Left hindlimb (tissue), 1 donor: Measurements from ENCODE around the gene H1-8.
A peak's percentile ranks its signal among the peaks of the same experiment; 100 is the strongest.
"Not testable (repeated sequence)": the region's sequence is repeated elsewhere in the genome, so short reads cannot be mapped to it uniquely, and the experiment has no call there.

ENCODE experiments used
- DNase-seq: peaks from one replicate; pipeline ENCODE4 v3.0.0-alpha.2; 2018

The H1-8 gene

DNA sequence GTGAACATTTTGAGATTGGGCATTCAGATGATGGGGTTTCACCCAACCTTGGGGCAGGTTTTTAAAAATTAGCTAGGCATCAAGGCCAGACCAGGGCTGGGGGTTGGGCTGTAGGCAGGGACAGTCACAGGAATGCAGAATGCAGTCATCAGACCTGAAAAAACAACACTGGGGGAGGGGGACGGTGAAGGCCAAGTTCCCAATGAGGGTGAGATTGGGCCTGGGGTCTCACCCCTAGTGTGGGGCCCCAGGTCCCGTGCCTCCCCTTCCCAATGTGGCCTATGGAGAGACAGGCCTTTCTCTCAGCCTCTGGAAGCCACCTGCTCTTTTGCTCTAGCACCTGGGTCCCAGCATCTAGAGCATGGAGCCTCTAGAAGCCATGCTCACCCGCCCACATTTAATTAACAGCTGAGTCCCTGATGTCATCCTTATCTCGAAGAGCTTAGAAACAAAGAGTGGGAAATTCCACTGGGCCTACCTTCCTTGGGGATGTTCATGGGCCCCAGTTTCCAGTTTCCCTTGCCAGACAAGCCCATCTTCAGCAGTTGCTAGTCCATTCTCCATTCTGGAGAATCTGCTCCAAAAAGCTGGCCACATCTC lies 8.4 kb upstream of the H1-8 start:
- DNase-seq, result no peak

DNA sequence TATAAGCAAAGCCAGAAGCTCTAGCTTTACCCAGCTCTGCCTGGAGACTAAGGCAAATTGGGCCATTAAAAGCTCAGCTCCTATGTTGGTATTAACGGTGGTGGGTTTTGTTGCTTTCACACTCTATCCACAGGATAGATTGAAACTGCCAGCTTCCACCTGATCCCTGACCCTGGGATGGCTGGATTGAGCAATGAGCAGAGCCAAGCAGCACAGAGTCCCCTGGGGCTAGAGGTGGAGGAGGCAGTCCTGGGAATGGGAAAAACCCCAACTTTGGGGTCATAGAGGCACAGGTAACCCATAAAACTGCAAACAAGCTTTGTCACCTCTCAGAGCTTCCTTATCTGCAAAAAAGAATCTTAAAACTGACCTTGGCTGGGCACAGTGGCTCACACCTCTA lies 7.9 kb upstream of the H1-8 start:
- no peak for DNase-seq

DNA sequence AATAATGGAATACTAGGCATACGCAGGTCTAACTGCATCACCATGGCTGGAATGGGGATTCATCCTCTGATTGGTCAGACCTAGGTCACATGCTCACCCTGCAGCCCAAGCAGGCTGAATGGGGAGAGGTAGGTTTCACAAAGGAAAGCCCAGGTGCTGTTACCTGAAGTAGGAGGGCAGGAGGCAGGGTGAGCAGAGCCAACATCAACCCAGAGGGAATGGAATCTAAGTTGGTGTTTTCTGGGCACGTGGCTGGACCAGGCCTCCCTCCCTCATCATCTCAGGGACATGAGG lies 6.7 kb upstream of the H1-8 start:
- no peak for DNase-seq

DNA sequence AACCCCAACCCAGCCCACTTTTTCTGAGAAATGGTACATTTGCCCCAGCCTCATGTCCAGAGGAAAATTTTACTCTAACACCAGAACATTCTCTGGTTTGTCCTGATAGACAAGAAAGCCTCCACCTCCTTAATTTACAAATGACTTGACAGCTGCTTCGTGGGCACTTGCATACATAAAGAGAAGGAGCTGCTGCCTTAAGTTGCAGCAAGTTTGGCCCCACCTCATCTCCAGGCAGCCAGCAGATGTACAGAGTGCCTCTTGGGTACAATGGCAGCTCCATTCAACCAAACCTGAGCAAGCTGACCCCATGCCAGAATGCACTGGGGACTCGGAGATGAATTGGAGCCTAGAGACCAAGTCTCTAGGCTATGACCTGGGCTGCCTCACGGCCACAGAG lies 6.2 kb upstream of the H1-8 start:
- DNase-seq, result no peak

DNA sequence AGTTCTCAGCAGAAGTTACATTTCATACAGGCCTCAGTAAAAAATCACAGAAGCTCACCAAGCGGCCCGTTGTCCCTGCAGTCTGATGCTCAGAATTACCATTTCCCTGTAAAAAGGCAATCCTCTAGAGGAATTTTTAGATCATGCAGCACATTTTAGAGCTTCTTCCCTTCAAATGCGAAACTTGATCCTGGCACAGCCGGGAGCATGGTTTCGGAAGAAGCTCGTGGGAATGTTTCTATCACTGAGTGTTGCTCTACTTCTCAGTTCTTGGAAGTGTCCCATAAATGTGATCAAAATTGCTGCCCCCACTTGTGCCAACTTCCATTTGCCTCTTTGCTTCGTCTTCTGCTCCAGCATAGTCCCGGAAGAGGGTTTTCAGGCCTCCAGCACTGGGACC lies 3.8 kb upstream of the H1-8 start:
- no peak for DNase-seq

DNA sequence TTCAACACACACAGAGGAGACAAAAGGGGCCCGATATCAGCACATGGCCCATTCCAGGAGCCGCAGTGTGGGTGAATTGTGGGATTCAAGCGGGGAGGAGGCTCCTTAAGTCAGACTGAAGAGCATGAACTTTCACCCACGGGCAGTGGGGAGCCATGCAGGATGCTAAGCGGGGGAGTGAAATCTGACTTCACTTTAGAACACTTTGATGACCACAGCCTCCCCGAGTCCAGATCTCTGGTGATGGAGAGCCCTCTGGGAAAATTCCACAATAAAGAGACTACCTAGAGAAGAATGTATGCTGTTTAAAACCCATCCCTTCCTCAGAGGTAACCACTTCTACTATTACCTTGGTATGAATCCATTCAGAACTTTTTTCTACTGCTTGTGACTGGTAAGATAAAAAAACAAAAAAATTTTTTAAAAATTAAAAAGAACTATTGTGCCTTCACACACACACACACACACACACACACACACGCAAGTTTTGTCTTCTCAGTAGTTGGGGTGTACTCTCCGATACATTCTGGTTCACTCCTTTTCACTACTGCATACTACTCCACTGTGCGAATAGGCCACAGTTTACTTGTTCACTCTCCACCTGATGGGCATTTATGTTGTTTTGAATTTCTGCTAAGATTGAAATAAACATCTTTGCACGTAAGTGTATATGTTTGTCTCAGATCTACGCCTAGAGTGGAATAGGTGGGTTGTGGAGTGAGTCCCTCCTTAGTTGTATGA lies 2.0 kb upstream of the H1-8 start:
- no peak for DNase-seq

DNA sequence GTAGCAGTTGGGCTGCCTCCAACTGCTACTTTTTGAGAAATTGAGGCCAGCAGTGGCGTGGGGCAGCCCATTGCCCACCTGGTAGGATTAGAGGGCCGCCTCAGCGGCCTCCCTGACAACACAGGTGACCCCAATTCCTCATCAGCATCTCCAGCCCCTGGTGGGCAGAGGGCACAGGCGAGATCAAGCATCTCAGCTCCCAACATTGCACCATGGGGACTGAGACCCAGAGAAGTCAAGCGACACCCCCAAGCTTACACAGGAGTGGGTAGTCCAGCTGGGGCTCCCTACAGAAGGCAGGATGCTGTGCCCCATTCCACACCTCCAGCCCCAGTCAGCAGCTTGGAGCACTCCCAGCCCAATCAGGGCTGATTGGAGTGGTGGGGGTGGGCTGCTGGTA lies 228 bp upstream of the H1-8 start:
- DNase-seq, result no peak

DNA sequence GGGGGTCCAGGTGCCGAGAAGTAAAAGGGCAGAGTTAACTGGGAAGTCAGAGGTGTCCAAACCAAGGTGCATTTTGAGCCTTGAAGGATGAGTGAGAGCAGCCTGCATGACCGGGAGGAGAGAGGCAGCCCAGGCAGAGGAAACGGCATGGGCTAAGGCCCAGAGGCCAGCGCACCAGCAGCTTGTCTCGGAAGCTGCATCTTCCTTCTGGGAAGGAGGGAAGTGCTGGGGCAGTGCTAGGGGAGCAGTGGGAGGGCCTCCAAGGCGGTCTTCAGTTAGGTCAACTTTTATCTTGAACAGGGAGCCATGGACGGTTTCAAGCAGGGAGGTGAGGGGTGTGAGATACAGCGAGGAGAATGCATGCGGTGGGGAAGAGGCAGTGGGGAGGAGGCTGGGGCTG lies 1.0 kb downstream of the H1-8 start:
- DNase-seq, result no peak

DNA sequence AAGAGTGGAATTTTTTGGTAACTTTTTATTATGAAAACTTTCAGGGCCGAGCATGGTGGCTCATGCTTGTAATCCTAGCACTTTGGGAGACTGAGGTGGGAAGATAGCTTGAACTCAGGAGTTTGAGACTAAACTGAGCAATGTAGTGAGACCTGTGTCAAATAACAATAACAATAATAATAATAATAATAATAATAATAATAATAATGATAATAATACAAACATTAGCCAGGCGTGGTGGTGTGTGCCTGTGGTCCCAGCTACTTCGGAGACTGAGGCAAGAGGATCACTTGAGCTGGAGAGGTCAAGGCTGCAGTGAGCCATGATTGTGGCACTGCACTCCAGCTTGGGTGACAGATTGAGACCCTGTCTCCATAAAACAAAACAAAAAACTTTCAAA lies 3.0 kb downstream of the H1-8 start:
- DNase-seq, result not testable (repeated sequence)

DNA sequence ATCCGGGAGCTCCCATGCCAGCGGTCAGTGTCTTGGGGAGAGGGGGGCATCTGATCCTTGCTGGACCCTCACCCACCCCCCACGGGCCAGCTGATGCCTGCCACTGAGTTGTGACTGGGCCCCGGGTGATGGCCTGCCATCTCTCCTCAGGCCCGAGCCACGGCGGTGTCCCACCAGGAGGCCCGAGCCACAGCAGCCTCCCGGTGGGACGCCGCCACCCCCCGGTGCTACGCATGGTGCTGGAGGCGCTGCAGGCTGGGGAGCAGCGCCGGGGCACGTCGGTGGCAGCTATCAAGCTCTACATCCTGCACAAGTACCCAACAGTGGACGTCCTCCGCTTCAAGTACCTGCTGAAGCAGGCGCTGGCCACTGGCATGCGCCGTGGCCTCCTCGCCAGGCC lies 4.3 kb downstream of the H1-8 start:
- DNase-seq, result no peak

DNA sequence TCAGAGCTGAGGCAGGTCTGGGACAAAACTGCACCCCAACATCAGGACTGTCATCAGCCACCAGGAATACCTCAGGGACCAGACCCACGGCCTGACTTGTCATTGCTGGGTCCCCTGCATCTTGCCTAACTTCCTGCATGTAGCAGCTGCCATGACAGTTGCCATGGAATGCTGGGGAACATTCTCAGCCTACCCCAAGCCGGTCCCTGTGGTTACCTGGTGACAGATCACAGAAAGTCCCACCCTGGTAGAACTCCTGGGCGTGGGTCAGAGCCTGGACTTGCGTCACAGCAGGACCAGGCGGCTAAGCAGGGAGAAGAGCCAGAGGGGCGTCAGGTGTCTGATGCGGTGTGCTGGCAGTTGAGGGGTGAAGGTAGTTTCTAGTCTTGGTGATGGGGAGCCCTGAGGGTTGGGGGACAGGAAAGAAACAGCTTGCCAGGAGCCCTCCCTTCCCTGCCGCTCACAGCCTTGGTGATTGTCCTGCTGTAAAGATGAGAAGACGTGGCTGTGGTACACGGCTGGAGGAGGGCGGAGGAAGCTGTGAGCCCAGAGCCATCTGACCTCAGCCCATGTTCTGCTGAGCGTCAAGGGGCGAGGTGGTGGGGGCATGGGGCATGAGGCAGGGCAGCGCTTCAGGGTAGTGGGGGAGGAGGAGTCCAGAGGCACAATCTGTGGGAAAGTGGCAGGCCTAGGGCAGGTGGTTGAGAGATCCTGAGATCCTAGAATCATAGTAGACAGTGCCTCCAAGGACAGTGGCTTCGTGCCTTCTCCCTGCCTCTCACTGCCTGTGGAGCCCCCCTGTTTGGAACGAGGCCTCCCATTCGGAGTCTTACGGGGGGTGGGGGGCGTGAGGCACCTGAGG lies 5.4 kb downstream of the H1-8 start:
- no peak for DNase-seq

DNA sequence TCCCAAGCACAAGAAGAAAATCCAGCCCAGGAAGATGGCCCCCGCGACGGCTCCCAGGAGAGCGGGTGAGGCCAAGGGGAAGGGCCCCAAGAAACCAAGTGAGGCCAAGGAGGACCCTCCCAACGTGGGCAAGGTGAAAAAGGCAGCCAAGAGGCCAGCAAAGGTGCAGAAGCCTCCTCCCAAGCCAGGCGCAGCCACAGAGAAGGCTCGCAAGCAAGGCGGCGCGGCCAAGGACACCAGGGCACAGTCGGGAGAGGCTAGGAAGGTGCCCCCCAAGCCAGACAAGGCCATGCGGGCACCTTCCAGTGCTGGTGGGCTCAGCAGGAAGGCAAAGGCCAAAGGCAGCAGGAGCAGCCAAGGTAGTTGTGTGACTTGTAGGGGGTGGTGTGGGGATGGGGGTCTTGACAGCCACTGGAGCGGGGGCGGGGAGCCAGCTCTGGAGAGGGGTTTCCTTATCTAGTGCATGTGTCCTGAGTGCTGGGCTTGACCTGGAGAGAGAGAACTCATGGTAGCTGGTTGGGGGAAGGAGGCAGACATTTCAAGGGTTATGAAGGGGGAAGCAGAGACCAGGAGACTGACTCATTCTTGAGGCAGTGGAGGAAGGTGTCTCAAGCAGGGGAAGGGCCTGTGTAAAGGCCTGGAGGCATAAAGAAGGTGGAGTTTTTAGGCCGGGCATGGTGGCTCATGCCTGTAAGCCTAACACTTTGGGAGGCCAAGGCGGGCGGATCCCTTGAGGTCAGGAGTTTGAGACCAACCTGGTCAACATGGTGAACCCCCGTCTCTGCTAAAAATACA lies 6.2 kb downstream of the H1-8 start:
- DNase-seq, result no peak

DNA sequence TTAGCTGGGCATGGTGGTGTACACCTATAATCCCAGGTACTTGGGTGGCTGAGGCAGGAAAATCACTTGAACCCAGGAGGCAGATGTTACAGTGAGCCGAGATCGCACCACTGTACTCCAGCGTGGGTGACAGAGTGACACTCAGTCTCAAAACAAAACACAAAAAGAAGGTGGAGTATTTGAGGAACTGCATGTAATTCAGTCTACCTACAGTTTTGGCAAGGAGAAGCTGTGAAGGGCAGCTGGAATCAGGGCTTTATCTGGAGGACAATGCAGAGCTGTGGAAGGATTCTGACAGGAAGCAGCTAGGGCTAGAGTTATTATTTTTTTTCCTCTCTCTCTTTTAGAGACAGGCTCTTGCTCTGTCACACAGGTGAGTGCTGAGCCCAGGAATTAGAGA lies 6.8 kb downstream of the H1-8 start:
- DNase-seq, result no peak

DNA sequence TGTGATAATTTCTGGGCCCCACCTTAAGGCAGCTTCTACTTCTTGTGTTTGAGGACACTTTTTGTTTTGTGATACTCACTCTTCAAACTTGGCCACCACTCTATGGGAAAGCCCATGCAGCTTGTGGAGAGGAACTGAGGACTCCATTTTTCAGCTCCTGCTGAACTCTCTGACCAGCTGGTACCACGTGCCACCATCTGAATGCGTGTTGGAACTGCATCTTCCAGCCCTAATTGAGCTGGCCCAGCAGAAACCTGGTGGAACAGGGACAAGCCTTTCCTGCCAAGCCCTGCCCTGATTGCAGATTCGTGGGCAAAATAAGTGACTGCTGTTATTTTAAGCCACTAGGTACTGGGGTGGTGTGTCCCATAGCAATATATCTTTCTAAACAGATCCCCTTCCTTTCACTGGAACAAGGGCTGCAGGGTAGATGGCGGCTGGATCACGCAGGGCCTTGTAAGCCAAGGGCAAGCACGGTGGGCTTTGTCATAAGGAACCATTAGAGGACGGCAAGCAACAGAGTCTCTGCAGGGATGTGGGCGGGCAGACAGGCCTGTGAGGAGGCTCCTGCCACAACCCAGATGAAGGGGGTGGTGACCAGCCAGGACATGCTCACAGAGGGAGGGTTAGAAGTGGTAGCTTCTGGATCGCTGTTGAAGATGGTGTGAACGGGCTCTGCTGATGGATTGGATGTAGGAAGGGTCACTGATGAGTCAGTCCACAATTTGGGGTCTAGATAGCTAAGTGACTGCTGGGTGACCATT lies 9.5 kb downstream of the H1-8 start:
- no peak for DNase-seq

DNA sequence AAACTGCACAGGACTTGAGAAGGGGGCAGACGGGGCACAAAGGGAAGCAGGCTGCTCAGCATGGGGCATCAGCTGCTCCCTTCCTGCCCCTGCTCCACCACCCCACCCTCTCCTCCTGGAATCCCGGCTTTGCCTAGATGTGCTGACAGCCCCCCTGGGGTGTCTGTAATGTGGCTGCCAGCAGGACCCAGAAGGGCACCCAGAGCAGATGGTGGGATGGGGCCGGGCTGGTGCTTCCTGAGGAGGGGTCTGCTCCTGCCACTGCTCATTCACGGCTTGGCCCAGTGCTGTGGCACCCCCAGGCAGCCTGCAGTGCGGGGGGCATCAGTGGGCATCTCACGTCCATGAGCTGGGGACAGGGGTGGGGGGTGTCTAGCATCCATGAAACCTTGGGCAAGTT lies 10.2 kb downstream of the H1-8 start:
- DNase-seq, result no peak

DNA sequence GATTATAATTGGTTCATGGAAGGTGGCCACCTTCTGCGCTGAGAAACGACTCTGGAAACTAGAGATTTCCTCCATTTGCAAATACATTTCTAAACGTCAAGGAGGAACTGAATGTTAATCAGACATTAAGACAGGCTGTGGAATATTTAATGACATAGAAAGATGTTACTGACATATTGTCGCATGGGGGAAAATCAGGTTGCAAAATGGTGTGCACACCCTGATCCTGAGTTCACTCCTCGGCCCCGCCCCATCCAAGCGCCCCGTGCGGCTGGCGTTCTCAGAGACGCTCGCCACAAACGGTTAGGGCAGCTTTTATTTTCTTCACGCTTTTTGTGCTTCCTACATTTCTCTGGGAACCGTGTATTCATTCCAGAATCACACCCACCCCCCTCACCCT lies 10.7 kb downstream of the H1-8 start:
- no peak for DNase-seq

DNA sequence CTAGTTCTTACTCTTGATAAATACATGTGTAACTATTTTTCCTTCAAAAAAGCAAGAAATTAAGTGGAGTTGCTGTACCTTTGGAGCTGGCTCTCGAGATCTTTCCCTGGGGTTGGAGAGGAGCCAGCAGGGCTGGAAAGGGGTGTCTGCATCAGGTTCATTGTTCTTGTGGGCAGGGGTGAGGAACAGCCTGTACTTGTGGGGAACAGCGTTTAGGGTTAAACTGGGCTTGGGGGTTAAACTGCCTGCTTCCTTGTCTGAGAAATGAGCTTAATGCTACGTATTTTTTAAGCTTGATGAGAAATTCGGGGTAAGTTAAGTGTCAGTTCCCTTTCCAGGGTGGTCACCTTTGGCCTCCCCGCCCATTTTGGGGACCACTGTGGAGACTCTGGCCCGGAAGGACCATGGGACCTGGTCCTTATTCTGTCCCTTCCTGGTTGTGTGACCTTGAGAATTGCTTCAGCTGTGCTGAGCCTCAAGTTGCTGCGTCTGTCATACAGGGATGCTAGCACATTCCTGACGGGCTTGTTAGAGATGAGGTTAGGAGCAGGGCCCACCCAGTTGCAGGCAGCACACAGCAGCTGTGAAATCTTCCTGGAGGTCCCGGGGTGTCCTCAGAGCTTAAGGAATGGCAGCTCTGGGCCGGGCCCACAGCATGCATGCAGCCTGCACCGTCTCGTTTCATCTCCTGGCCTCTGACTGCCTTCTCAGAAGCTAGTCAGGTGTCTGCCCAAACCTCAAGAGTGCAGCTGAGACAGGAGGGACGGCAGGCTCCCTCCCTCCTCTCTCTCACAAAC lies 11.6 kb downstream of the H1-8 start:
- DNase-seq, result no peak

DNA sequence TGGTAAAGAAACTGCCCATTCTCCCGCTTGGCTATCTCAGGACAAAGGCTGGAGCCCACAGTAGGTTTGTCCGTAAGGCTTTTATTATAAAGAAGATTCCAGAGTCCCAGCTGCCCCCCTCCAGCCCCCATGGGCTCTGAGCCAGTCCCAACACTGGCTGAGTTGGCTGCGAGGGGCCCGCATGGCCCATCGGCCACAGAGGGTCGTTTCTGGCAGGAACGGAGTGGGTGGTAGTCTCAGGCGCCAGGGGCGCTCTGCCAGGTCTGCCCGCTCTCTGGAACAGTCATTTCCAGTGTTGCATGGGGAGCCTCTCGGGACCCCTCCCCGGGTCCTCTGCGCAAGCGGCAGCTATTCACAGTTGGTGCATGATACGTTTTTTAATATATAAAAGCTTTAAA lies 12.2 kb downstream of the H1-8 start:
- DNase-seq, result peak; percentile 50

DNA sequence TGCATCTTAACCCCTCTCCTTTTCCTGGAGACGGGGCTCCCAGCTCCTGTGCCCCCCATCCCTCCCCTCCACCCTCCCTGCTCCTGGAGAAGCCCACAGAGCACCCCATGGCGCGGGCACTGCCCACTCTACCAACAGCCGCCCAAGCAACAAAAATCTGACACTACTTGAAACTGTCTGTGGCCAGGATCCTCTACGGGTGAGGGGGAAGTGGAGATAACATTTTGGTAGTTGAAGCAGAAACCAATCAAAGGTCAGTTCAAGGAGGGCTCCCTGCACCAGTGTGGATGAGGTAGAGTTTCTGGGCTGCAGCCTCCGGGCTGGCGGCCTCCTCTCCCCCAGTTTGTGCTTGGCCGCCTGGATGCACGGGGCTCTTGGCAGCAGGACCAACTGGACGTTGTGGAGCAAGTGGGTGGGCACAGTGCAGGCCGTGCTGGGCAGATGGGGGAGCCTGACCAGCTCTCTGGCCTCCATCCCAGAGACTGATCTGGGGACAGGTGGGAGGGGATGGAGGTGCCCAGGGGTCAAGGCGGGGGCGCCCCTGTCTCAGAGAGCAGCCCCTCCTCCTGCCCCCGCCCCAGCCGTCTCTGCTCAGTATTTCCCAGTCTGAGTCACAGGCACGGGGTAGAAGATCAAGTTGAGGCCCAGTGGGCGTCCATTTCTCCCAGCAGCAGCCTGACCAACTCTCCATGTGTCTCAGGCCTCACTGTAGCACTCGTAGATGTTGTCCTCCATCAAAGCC lies 12.8 kb downstream of the H1-8 start:
- DNase-seq, result no peak

DNA sequence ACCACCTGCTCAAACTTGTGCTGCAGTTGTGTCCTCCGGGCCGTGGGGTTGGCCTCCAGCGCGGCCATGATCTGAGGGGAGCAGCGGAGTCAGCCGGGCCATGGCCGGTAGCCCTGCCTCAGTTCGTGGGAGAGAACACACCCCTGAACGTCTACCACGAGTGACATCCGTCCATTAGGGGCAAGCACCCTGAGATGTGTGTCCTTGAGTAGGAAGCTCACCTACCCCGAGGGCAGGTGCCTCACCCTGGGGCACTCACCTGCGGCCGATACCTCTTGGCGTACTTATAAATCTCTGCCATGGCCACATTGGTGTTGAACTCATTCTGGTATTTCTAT lies 13.4 kb downstream of the H1-8 start:
- no peak for DNase-seq

DNA sequence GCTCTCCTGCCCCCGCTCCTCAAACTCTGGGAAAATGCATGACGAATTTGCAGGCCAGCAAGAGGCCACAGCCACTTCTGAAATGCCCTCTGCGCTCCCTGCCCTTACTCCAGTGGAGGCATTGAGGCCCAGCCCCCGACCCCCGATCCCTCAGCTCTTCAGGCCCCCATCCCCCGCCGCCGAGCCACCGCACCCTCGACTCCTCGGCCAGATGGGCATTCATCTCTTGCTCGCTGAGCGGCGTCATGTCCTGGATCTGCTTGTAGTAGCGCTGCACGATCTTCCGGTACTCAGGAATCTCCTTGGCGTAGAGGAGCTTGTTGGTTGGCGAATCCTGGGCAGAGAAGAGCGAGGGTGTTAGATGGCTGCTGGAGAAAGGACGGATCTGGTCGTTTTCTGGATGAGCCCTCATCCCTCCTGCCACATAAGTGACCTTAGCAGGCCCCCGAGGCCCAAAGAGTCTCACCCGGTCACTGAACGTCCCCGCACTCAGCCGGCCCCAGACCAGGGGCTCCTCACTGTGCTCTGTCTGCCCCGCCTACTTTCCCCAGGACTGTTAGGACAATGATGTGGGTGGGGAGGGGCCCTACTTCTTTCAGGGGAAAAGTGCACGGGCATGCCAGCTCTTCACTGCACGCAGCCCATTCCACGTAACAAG lies 14.0 kb downstream of the H1-8 start:
- DNase-seq, result no peak
